SK-N-SH (cell line): ENCODE results near the gene RECK. TPM values are rescaled to one million over a fixed set of nuclear protein-coding genes. Genes with fewer than 3 reads are reported as not detected.

Source experiments
- CTCF ChIA-PET: fragments of 300-600, 350-600 bp; formaldehyde crosslinking; extraction: SDS; loops from one replicate; lab custom pipeline; 2021; lab: Yijun Ruan, JAX
- POLR2A ChIA-PET: fragments of 350-600 bp; sonication (Branson Sonifier 250); formaldehyde crosslinking; extraction: SDS; loops from one replicate; lab custom pipeline; 2020; ENCODE audit warnings: antibody characterized with exemption, inconsistent platforms; lab: Yijun Ruan, JAX
- DNase-seq: peaks from one replicate; pipeline ENCODE4 v3.0.0; 2012
- H2AFZ ChIP-seq: fragments of 200-600 bp; sonication (generic); 2 replicates; pipeline ENCODE4 v1.8.1; 2016; ENCODE audit warnings: antibody characterized with exemption, mild to moderate bottlenecking, low read depth
- H3F3A ChIP-seq: fragments of 200-600 bp; sonication (generic); replicated peaks from 2 replicates; pipeline ENCODE3; 2016; ENCODE audit warnings: antibody characterized with exemption, mild to moderate bottlenecking; ENCODE audit not compliant: insufficient read depth
- H3K27ac ChIP-seq, 2 experiments: fragments of 200-500 bp in 1 of 2; fragments of 200-600 bp in 1 of 2; sonication (Bioruptor generic) in 1 of 2; sonication (generic), shearing (Covaris generic) in 1 of 2; 2 replicates each; pipeline versions ENCODE4 v1.5.1 to v1.6.1; 2014 to 2016; ENCODE audit warnings: low read depth in 2 of 2, inconsistent platforms in 1 of 2, low read length in 1 of 2, mild to moderate bottlenecking in 1 of 2, mixed read lengths in 1 of 2
- H3K27me3 ChIP-seq: fragments of 200-600 bp; sonication (generic), shearing (Covaris generic); 2 replicates; pipeline ENCODE4 v1.6.1; 2016; ENCODE audit warnings: mixed run types; ENCODE audit not compliant: insufficient read depth
- H3K36me3 ChIP-seq, 2 experiments: fragments of 200-500 bp in 1 of 2; fragments of 200-600 bp in 1 of 2; sonication (Bioruptor generic) in 1 of 2; sonication (generic) in 1 of 2; replicated peaks in 1 of 2; 2 replicates each; pipeline versions ENCODE3 to v1.5.1; 2014 to 2016; ENCODE audit warnings: low read length in 1 of 2, mild to moderate bottlenecking in 1 of 2; ENCODE audit not compliant: insufficient read depth in 2 of 2, control insufficient read depth in 1 of 2
- H3K4me1 ChIP-seq, 2 experiments: fragments of 200-500 bp in 1 of 2; fragments of 200-600 bp in 1 of 2; sonication (Bioruptor generic) in 1 of 2; sonication (generic), shearing (Covaris generic) in 1 of 2; 2 replicates each; pipeline versions ENCODE4 v1.5.1 to v1.6.1; 2014 to 2016; ENCODE audit warnings: low read depth in 1 of 2, low read length in 1 of 2, mixed run types in 1 of 2; ENCODE audit not compliant: insufficient read depth in 2 of 2, control insufficient read depth in 1 of 2
- H3K4me2 ChIP-seq: fragments of 200-600 bp; sonication (generic), shearing (Covaris generic); 2 replicates; pipeline ENCODE4 v1.6.1; 2017; ENCODE audit warnings: mixed run types
- H3K4me3 ChIP-seq, 2 experiments: fragments of 200-500 bp in 1 of 2; fragments of 200-600 bp in 1 of 2; sonication (Bioruptor generic) in 1 of 2; sonication (generic), shearing (Covaris generic) in 1 of 2; 2 replicates each; pipeline versions ENCODE4 v1.5.1 to v1.8.1; 2014 to 2016; ENCODE audit warnings: low read depth in 2 of 2, inconsistent platforms in 1 of 2, low read length in 1 of 2, mild to moderate bottlenecking in 1 of 2, mixed read lengths in 1 of 2, moderate library complexity in 1 of 2
- H3K79me2 ChIP-seq: fragments of 200-600 bp; sonication (generic); 2 replicates; pipeline ENCODE4 v1.8.1; 2017; ENCODE audit warnings: mild to moderate bottlenecking; ENCODE audit not compliant: insufficient read depth
- H3K9ac ChIP-seq: fragments of 200-600 bp; sonication (generic); 2 replicates; pipeline ENCODE4 v1.6.1; 2017; ENCODE audit warnings: mixed run types
- H3K9me2 ChIP-seq: fragments of 200-600 bp; sonication (generic); 2 replicates; pipeline ENCODE4 v1.6.1; 2017; ENCODE audit warnings: mixed run types
- H3K9me3 ChIP-seq: fragments of 200-600 bp; sonication (generic); 2 replicates; pipeline ENCODE4 v1.6.1; 2017; ENCODE audit warnings: mixed run types, mild to moderate bottlenecking, moderate library complexity
- H4K20me1 ChIP-seq: fragments of 200-600 bp; sonication (generic); 2 replicates; pipeline ENCODE4 v1.6.1; 2017; ENCODE audit warnings: mild to moderate bottlenecking, mixed run types; ENCODE audit not compliant: insufficient read depth
- CHD2 ChIP-seq: fragments of 150-350 bp; IDR thresholded peaks from 2 replicates; pipeline ENCODE4 v1.6.1; 2018; ENCODE audit warnings: low read length; ENCODE audit not compliant: partially characterized antibody
- ELF1 ChIP-seq: IDR thresholded peaks from 2 replicates; pipeline ENCODE4 v1.4.0; 2012
- EZH2phosphoT487 ChIP-seq: fragments of 200-600 bp; sonication (generic); IDR thresholded peaks from 2 replicates; pipeline ENCODE4 v1.6.1; 2017; ENCODE audit warnings: low read depth, mixed run types, mild to moderate bottlenecking, antibody characterized with exemption, moderate library complexity, borderline replicate concordance
- FOSL2 ChIP-seq: IDR thresholded peaks from 2 replicates; pipeline ENCODE4 v1.4.0; 2012; ENCODE audit warnings: low read depth, mild to moderate bottlenecking, moderate library complexity, borderline replicate concordance
- FOXJ3 ChIP-seq: sonication (generic); formaldehyde crosslinking; IDR thresholded peaks from 2 replicates; pipeline ENCODE4 v1.5.1; 2020; ENCODE audit warnings: mild to moderate bottlenecking, missing genetic modification reagents
- FOXM1 ChIP-seq: IDR thresholded peaks from 2 replicates; pipeline ENCODE4 v1.4.0; 2012; ENCODE audit warnings: low read depth, mild to moderate bottlenecking
- GABPA ChIP-seq: IDR thresholded peaks from 2 replicates; pipeline ENCODE4 v1.4.0; 2012; ENCODE audit warnings: low read depth, mild to moderate bottlenecking
- GATA2 ChIP-seq: sonication (generic); formaldehyde crosslinking; IDR thresholded peaks from 2 replicates; pipeline ENCODE4 v1.5.0; 2020; ENCODE audit warnings: mild to moderate bottlenecking, missing genetic modification reagents
- IRF3 ChIP-seq: fragments of 150-350 bp; IDR thresholded peaks from 2 replicates; pipeline ENCODE4 v1.6.1; 2016; ENCODE audit warnings: mild to moderate bottlenecking, low read depth, low read length
- JUND ChIP-seq: IDR thresholded peaks from 2 replicates; pipeline ENCODE4 v1.4.0; 2012
- MAX ChIP-seq: IDR thresholded peaks from 2 replicates; pipeline ENCODE4 v1.4.0; 2012; ENCODE audit warnings: low read depth
- MXI1 ChIP-seq: IDR thresholded peaks from 2 replicates; pipeline ENCODE4 v1.6.1; 2012; ENCODE audit warnings: mild to moderate bottlenecking, low read depth, low read length, improper control_type of control experiment
- POLR2AphosphoS5 ChIP-seq: IDR thresholded peaks from 2 replicates; pipeline ENCODE4 v1.6.1; 2012; ENCODE audit warnings: low read depth, low read length
- REST ChIP-seq: IDR thresholded peaks from 2 replicates; pipeline ENCODE4 v1.6.1; 2012; ENCODE audit warnings: mild to moderate bottlenecking, low read depth, low read length, moderate library complexity
- RXRA ChIP-seq: IDR thresholded peaks from 2 replicates; pipeline ENCODE4 v1.4.0; 2012; ENCODE audit warnings: low read depth, mild to moderate bottlenecking, borderline replicate concordance
- SIN3A ChIP-seq: IDR thresholded peaks from 2 replicates; pipeline ENCODE4 v1.6.1; 2012; ENCODE audit warnings: low read depth, mild to moderate bottlenecking, low read length, moderate library complexity, borderline replicate concordance
- SMC3 ChIP-seq: IDR thresholded peaks from 2 replicates; pipeline ENCODE4 v1.6.1; 2012; ENCODE audit warnings: low read depth, low read length, improper control_type of control experiment
- TEAD4 ChIP-seq: IDR thresholded peaks from 2 replicates; pipeline ENCODE4 v1.4.0; 2012; ENCODE audit warnings: mild to moderate bottlenecking, borderline replicate concordance; ENCODE audit not compliant: insufficient read depth
- USF2 ChIP-seq: fragments of 150-350 bp; IDR thresholded peaks from 2 replicates; pipeline ENCODE4 v1.6.1; 2017; ENCODE audit warnings: antibody characterized with exemption, low read length, low read depth, borderline replicate concordance
- WGBS: methylation state at CpG from one replicate; pipeline ENCODE4 v1.1.6; 2017; ENCODE audit warnings: low lambda C conversion rate; 5-methylcytosine and 5-hydroxymethylcytosine counted together
- polyA plus RNA-seq, 3 experiments: library from polyadenylated mRNA; depleted of rRNA; stranded (reverse); fragments of >200 nt; gene quantifications; 2 replicates each; pipeline ENCODE4 v1.2.3, GENCODE V29; 2012

Gene RECK
- polyA plus RNA-seq, 1 of the 3 experiments (the other 2 are of a cell fraction): 22.8 TPM

GRCh38 chr9:36162211-36162738 is 125.6 kb downstream of the RECK start:
- peaks cover 0 to 11% of the 10 kb centered on the region in 2 experiments for H3K36me3 ChIP-seq
- H3K4me3 ChIP-seq: no peak overlapping the region
- CTCF ChIA-PET: interaction anchor here (1.3 to 8.8 kb wide), 4 partner anchors 23 to 62 kb away, joined by 3 to 167 read pairs (median 62); partner anchors contain the start of genes CLTA and GLIPR2
- WGBS: 95% methylated on average over 17 of the region's 17 CpGs
- no peaks in the 10 kb centered on the region for H3K79me2 ChIP-seq
- H3F3A ChIP-seq: peaks cover 45% of the 10 kb centered on the region
- POLR2A ChIA-PET: interaction anchor here (1.3 to 5.7 kb wide), 2 partner anchors 8 to 14 kb away, joined by 3 to 38 read pairs; no protein-coding TSS in a partner anchor
- no peak overlapping the region for H2AFZ ChIP-seq
- H3K27ac ChIP-seq: peak overlapping the region; percentile 81 to 84
- no peak for DNase-seq
- no peaks in the 10 kb centered on the region for H3K9me3 ChIP-seq
- no peaks in the 10 kb centered on the region for H4K20me1 ChIP-seq
- peak overlapping the region; percentile 67 for H3K4me2 ChIP-seq
- no peaks in the 10 kb centered on the region for H3K27me3 ChIP-seq
- no peaks in the 10 kb centered on the region for H3K9me2 ChIP-seq
- H3K9ac ChIP-seq: peak overlapping the region; percentile 53
- peaks cover 28 to 50% of the 10 kb centered on the region in 2 experiments; a peak in 3 of 4 replicates for H3K4me1 ChIP-seq
- TF ChIP-seq ELF1 (no peak), MXI1 (no peak), SMC3 (no peak), FOXJ3 (CRISPR knock-in tag) (no peak), EZH2phosphoT487 (no peak), SIN3A (no peak), REST (no peak), JUND (no peak)

- WGBS: 17% methylated on average over 8 of the region's 9 CpGs
- Histone ChIP-seq H3K4me1 (peaks cover 28 to 50% of the 10 kb centered on the region in 2 experiments; a peak in 3 of 4 replicates), H3K9ac (peak overlapping the region; percentile 53), H3K79me2 (no peaks in the 10 kb centered on the region), H3K9me2 (no peaks in the 10 kb centered on the region), H3K27me3 (no peaks in the 10 kb centered on the region), H2AFZ (peak overlapping the region; percentile 67; the same call in 1 of the 2 replicates), H3K4me3 (no peak overlapping the region), H3K27ac (peak overlapping the region; percentile 81 to 84), H3K4me2 (peak overlapping the region; percentile 67), H3K9me3 (no peaks in the 10 kb centered on the region), H3F3A (peaks cover 45% of the 10 kb centered on the region), H3K36me3 (peaks cover 0 to 8% of the 10 kb centered on the region in 2 experiments), H4K20me1 (no peaks in the 10 kb centered on the region)
- POLR2A ChIA-PET: interaction anchor here (1.3 to 5.7 kb wide), 8 partner anchors 9 to 89 kb away, joined by 3 to 38 read pairs (median 7); partner anchors contain the start of genes CLTA and GLIPR2
- CTCF ChIA-PET: interaction anchor here (0.7 to 8.8 kb wide), 12 partner anchors 14 to 208 kb away, joined by 3 to 167 read pairs (median 6); partner anchors contain the start of genes CLTA and GLIPR2
- peak; percentile 89 for DNase-seq
- TF ChIP-seq FOSL2: 0 out of 2 replicates have a peak, but pooled peaks have one; percentile 31
- TF ChIP-seq RXRA: peak; percentile 74; the same call in 1 of the 2 replicates
- peak; percentile 6; the same call in 1 of the 2 replicates for TF ChIP-seq MAX
- TF ChIP-seq JUND: no peak
- no peak; the same call in 1 of the 2 replicates for TF ChIP-seq POLR2AphosphoS5
- TF ChIP-seq CHD2: peak; percentile 97
- TF ChIP-seq GATA2 (CRISPR knock-in tag): no peak
- TF ChIP-seq SMC3: no peak
- no peak; the same call in 1 of the 2 replicates for TF ChIP-seq TEAD4
- TF ChIP-seq MXI1: peak; percentile 68
- no peak for TF ChIP-seq IRF3
- TF ChIP-seq FOXM1: 0 out of 2 replicates have a peak, but pooled peaks have one; percentile 13
- TF ChIP-seq USF2: no peak
- no peak for TF ChIP-seq GABPA
These were observed 126.5 kb downstream of the RECK start for GRCh38 chr9:36163049-36163785.
